K562 (cell line): ENCODE results near the gene DBH.

Experiments
- BHLHE40 ChIP-seq: IDR thresholded peaks from 2 replicates; pipeline ENCODE4 v1.6.1; 2011; ENCODE audit warnings: low read length, improper control_type of control experiment
- CTCF ChIP-seq, 3 experiments: IDR thresholded peaks in 2 of 3; conservative IDR thresholded peaks in 1 of 3; 2 replicates each; pipeline ENCODE4 v1.5.1; 2011 to 2012; ENCODE audit warnings: low read length in 3 of 3, mild to moderate bottlenecking in 3 of 3, control low read depth in 2 of 3, improper control_type of control experiment in 1 of 3, inconsistent platforms in 1 of 3, low read depth in 1 of 3, mixed read lengths in 1 of 3, moderate library complexity in 1 of 3; ENCODE audit not compliant: insufficient read depth in 2 of 3
- KAT7 ChIP-seq: sonication (generic); formaldehyde crosslinking; IDR thresholded peaks from 2 replicates; pipeline ENCODE4 v1.8.0; 2022; ENCODE audit warnings: missing genetic modification reagents, mild to moderate bottlenecking, borderline replicate concordance
- KAT8 ChIP-seq: fragments of 450-650 bp; IDR thresholded peaks from 2 replicates; pipeline ENCODE4 v1.6.1; 2016; ENCODE audit warnings: low read depth, mild to moderate bottlenecking
- NFYB ChIP-seq: IDR thresholded peaks from 2 replicates; pipeline ENCODE4 v1.6.1; 2011; ENCODE audit warnings: mild to moderate bottlenecking, moderate library complexity; ENCODE audit not compliant: insufficient read length; ENCODE audit errors: extremely low read depth
- ZBTB26 ChIP-seq: fragments of 450-650 bp; formaldehyde crosslinking; IDR thresholded peaks from 2 replicates; pipeline ENCODE4 v1.4.0; 2022; ENCODE audit warnings: missing genetic modification characterization

- TF ChIP-seq ZBTB26 (CRISPR knock-in tag): no peak
- TF ChIP-seq NFYB: no peak
- no peak for TF ChIP-seq KAT8
- TF ChIP-seq KAT7 (CRISPR knock-in tag): no peak
- no peak for TF ChIP-seq CTCF (IDR thresholded peaks at IDR 0.05 in 2 of 3, conservative IDR thresholded peaks at IDR 0.05 in 1 of 3; ENCODE audit: insufficient read depth in 2 of 3, low read depth in 1 of 3, low read length in 3 of 3)
- TF ChIP-seq BHLHE40: no peak
These were observed 26.7 kb upstream of the DBH start, which contains the start of gene FAM163B for GRCh38 chr9:133609311-133610098.
